Measurements from ENCODE around the gene SLC25A33.
A peak's percentile ranks its signal among the peaks of the same experiment; 100 is the strongest.

Gene SLC25A33

GRCh38 chr1:9596415-9597123 is 57.3 kb downstream of the SLC25A33 start:
- no peak for FAIRE-seq

GRCh38 chr1:9597361-9598315 is 58.4 kb downstream of the SLC25A33 start:
- FAIRE-seq (no peak), DNase-seq (ENCODE audit: insufficient read length, low spot score) (no peak)
- TF ChIP-seq PAX5 (IDR thresholded peaks at IDR 0.05; ENCODE audit: insufficient read depth, low read length, severe bottlenecking) (no peak), POLR2AphosphoS5 (IDR thresholded peaks at IDR 0.05; ENCODE audit: low read depth, low read length) (no peak), SPI1 (IDR thresholded peaks at IDR 0.05; ENCODE audit: low read depth, low read length) (no peak), POU2F2 (IDR thresholded peaks at IDR 0.05; ENCODE audit: low read depth, low read length) (no peak), TAF1 (IDR thresholded peaks at IDR 0.05; ENCODE audit: low read depth, low read length) (no peak), POLR2A (IDR thresholded peaks at IDR 0.05; ENCODE audit: low read depth, low read length) (no peak)

More at GRCh38 chr1:9596415-9597123, 57.3 kb downstream of the SLC25A33 start:
- TF ChIP-seq POU2F2 (IDR thresholded peaks at IDR 0.05; ENCODE audit: low read depth, low read length) (no peak), PAX5 (IDR thresholded peaks at IDR 0.05; ENCODE audit: insufficient read depth, low read length, severe bottlenecking) (no peak), TAF1 (IDR thresholded peaks at IDR 0.05; ENCODE audit: low read depth, low read length) (no peak)
- DNase-seq (ENCODE audit: insufficient read length, low spot score), result peak; percentile 6

- no peak for FAIRE-seq
- DNase-seq (ENCODE audit: insufficient read length, low spot score), result peak; percentile 5
- TF ChIP-seq POLR2AphosphoS5 (IDR thresholded peaks at IDR 0.05; ENCODE audit: low read depth, low read length) (no peak), POU2F2 (IDR thresholded peaks at IDR 0.05; ENCODE audit: low read depth, low read length) (no peak), PAX5 (IDR thresholded peaks at IDR 0.05; ENCODE audit: insufficient read depth, low read length, severe bottlenecking) (no peak), TAF1 (IDR thresholded peaks at IDR 0.05; ENCODE audit: low read depth, low read length) (no peak), SPI1 (IDR thresholded peaks at IDR 0.05; ENCODE audit: low read depth, low read length) (no peak), POLR2A (IDR thresholded peaks at IDR 0.05; ENCODE audit: low read depth, low read length) (no peak)
Observed at GRCh38 chr1:9598316-9598700, 59.0 kb downstream of the SLC25A33 start.

- FAIRE-seq, result no peak
- DNase-seq (ENCODE audit: insufficient read length, low spot score), result no peak
- no peak for TF ChIP-seq POLR2AphosphoS5 (IDR thresholded peaks at IDR 0.05; ENCODE audit: low read depth, low read length)
- no peak for TF ChIP-seq SPI1 (IDR thresholded peaks at IDR 0.05; ENCODE audit: low read depth, low read length)
- TF ChIP-seq TAF1 (IDR thresholded peaks at IDR 0.05; ENCODE audit: low read depth, low read length), result no peak
- TF ChIP-seq PAX5 (IDR thresholded peaks at IDR 0.05; ENCODE audit: insufficient read depth, low read length, severe bottlenecking), result no peak
- TF ChIP-seq POU2F2 (IDR thresholded peaks at IDR 0.05; ENCODE audit: low read depth, low read length), result no peak
- no peak for TF ChIP-seq POLR2A (IDR thresholded peaks at IDR 0.05; ENCODE audit: low read depth, low read length)
Observed at GRCh38 chr1:9599741-9600140, 60.5 kb downstream of the SLC25A33 start.

GRCh38 chr1:9600861-9601834 is 61.9 kb downstream of the SLC25A33 start:
- TF ChIP-seq POLR2A (IDR thresholded peaks at IDR 0.05; ENCODE audit: low read depth, low read length) (no peak), TAF1 (IDR thresholded peaks at IDR 0.05; ENCODE audit: low read depth, low read length) (no peak), POLR2AphosphoS5 (IDR thresholded peaks at IDR 0.05; ENCODE audit: low read depth, low read length) (no peak), POU2F2 (IDR thresholded peaks at IDR 0.05; ENCODE audit: low read depth, low read length) (no peak), PAX5 (IDR thresholded peaks at IDR 0.05; ENCODE audit: insufficient read depth, low read length, severe bottlenecking) (no peak), SPI1 (IDR thresholded peaks at IDR 0.05; ENCODE audit: low read depth, low read length) (no peak)

GRCh38 chr1:9601942-9602793 is 62.9 kb downstream of the SLC25A33 start:
- no peak for FAIRE-seq
- no peak for TF ChIP-seq POLR2AphosphoS5 (IDR thresholded peaks at IDR 0.05; ENCODE audit: low read depth, low read length)
- TF ChIP-seq POLR2A (IDR thresholded peaks at IDR 0.05; ENCODE audit: low read depth, low read length), result no peak
- no peak for TF ChIP-seq SPI1 (IDR thresholded peaks at IDR 0.05; ENCODE audit: low read depth, low read length)
- TF ChIP-seq POU2F2 (IDR thresholded peaks at IDR 0.05; ENCODE audit: low read depth, low read length), result no peak
- no peak for TF ChIP-seq PAX5 (IDR thresholded peaks at IDR 0.05; ENCODE audit: insufficient read depth, low read length, severe bottlenecking)
- no peak for TF ChIP-seq TAF1 (IDR thresholded peaks at IDR 0.05; ENCODE audit: low read depth, low read length)

More at GRCh38 chr1:9600861-9601834, 61.9 kb downstream of the SLC25A33 start:
- FAIRE-seq (no peak), DNase-seq (ENCODE audit: insufficient read length, low spot score) (peak; percentile 10)

GRCh38 chr1:9602794-9603167 is 63.5 kb downstream of the SLC25A33 start:
- TF ChIP-seq PAX5 (IDR thresholded peaks at IDR 0.05; ENCODE audit: insufficient read depth, low read length, severe bottlenecking), result no peak
- TF ChIP-seq POU2F2 (IDR thresholded peaks at IDR 0.05; ENCODE audit: low read depth, low read length), result no peak
- FAIRE-seq, result no peak
- no peak for DNase-seq (ENCODE audit: insufficient read length, low spot score)

More at GRCh38 chr1:9601942-9602793, 62.9 kb downstream of the SLC25A33 start:
- DNase-seq (ENCODE audit: insufficient read length, low spot score), result no peak

- FAIRE-seq, result no peak
- no peak for TF ChIP-seq POLR2AphosphoS5 (IDR thresholded peaks at IDR 0.05; ENCODE audit: low read depth, low read length)
- no peak for TF ChIP-seq SPI1 (IDR thresholded peaks at IDR 0.05; ENCODE audit: low read depth, low read length)
- no peak for TF ChIP-seq TAF1 (IDR thresholded peaks at IDR 0.05; ENCODE audit: low read depth, low read length)
- no peak for DNase-seq (ENCODE audit: insufficient read length, low spot score)
Observed at GRCh38 chr1:9603307-9603706, 64.0 kb downstream of the SLC25A33 start.

All from GM12891 (cell line).